Measurements from ENCODE around the gene ROPN1L.

DNA sequence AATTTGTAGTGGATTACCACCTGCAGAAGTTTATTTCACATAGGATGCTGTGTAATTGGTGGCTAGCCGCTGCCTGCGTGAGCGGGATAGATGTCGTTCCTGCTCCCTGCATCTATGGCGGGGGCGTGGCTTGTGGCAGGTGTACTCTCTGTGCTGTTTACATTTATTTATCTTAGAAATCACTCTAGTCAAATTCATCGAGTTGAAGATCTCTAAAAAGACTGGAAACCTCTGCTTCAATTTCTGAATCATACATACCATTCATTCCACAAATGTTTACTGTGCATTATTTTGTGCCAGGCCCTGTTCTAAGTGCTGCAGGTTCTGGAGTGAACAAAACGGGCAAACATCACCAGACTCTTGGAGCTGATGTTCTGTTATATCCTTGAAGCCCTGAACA, 11.9 kb downstream of the ROPN1L start:
- TF ChIP-seq POLR2A (IDR thresholded peaks at IDR 0.05) = no peak
- TF ChIP-seq, protein P1, sequence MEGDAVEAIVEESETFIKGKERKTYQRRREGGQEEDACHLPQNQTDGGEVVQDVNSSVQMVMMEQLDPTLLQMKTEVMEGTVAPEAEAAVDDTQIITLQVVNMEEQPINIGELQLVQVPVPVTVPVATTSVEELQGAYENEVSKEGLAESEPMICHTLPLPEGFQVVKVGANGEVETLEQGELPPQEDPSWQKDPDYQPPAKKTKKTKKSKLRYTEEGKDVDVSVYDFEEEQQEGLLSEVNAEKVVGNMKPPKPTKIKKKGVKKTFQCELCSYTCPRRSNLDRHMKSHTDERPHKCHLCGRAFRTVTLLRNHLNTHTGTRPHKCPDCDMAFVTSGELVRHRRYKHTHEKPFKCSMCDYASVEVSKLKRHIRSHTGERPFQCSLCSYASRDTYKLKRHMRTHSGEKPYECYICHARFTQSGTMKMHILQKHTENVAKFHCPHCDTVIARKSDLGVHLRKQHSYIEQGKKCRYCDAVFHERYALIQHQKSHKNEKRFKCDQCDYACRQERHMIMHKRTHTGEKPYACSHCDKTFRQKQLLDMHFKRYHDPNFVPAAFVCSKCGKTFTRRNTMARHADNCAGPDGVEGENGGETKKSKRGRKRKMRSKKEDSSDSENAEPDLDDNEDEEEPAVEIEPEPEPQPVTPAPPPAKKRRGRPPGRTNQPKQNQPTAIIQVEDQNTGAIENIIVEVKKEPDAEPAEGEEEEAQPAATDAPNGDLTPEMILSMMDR (IDR thresholded peaks at IDR 0.05) = no peak
